ENCODE measurements around the gene SPTLC3.

DNA sequence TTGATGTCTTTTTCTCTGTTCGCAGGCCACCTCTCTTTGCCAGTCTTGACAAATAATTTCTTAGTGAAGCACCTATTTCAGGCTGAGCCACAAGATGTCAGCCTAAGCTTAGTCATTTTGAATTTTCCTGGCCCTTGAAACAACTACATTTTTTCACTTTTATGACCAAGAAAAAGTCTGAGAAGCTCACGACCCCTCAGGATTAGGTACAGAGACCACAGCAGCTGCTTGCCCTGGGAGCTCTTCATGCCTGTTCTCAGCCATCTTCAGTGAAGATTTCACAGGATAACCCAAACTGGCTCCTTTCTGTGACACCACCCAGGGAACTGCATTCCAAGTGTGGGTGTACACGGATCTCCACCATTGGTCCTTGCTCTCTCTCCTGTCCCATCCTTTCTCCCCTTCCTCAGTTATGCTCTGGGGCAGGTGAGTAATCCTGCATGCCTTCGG is 38.4 kb upstream of the SPTLC3 start:
- TF ChIP-seq, protein P1, sequence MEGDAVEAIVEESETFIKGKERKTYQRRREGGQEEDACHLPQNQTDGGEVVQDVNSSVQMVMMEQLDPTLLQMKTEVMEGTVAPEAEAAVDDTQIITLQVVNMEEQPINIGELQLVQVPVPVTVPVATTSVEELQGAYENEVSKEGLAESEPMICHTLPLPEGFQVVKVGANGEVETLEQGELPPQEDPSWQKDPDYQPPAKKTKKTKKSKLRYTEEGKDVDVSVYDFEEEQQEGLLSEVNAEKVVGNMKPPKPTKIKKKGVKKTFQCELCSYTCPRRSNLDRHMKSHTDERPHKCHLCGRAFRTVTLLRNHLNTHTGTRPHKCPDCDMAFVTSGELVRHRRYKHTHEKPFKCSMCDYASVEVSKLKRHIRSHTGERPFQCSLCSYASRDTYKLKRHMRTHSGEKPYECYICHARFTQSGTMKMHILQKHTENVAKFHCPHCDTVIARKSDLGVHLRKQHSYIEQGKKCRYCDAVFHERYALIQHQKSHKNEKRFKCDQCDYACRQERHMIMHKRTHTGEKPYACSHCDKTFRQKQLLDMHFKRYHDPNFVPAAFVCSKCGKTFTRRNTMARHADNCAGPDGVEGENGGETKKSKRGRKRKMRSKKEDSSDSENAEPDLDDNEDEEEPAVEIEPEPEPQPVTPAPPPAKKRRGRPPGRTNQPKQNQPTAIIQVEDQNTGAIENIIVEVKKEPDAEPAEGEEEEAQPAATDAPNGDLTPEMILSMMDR (conservative IDR thresholded peaks at IDR 0.05; ENCODE audit: low read depth in 2 of 2), result peak; percentile 74 to 78
- TF ChIP-seq, protein P2, sequence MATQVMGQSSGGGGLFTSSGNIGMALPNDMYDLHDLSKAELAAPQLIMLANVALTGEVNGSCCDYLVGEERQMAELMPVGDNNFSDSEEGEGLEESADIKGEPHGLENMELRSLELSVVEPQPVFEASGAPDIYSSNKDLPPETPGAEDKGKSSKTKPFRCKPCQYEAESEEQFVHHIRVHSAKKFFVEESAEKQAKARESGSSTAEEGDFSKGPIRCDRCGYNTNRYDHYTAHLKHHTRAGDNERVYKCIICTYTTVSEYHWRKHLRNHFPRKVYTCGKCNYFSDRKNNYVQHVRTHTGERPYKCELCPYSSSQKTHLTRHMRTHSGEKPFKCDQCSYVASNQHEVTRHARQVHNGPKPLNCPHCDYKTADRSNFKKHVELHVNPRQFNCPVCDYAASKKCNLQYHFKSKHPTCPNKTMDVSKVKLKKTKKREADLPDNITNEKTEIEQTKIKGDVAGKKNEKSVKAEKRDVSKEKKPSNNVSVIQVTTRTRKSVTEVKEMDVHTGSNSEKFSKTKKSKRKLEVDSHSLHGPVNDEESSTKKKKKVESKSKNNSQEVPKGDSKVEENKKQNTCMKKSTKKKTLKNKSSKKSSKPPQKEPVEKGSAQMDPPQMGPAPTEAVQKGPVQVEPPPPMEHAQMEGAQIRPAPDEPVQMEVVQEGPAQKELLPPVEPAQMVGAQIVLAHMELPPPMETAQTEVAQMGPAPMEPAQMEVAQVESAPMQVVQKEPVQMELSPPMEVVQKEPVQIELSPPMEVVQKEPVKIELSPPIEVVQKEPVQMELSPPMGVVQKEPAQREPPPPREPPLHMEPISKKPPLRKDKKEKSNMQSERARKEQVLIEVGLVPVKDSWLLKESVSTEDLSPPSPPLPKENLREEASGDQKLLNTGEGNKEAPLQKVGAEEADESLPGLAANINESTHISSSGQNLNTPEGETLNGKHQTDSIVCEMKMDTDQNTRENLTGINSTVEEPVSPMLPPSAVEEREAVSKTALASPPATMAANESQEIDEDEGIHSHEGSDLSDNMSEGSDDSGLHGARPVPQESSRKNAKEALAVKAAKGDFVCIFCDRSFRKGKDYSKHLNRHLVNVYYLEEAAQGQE (IDR thresholded peaks at IDR 0.05; ENCODE audit: unreplicated experiment), result no peak
- TF ChIP-seq POLR2AphosphoS5 (IDR thresholded peaks at IDR 0.05; ENCODE audit: low read depth), result no peak
- TF ChIP-seq EZH2phosphoT487 (IDR thresholded peaks at IDR 0.05; ENCODE audit: unreplicated experiment), result no peak
- no peak for TF ChIP-seq STAT1 (IDR thresholded peaks at IDR 0.05; ENCODE audit: unreplicated experiment)
- TF ChIP-seq EZH2 (IDR thresholded peaks at IDR 0.05; ENCODE audit: low read depth, unreplicated experiment), result no peak
- TF ChIP-seq ZNF331 (CRISPR knock-in tag; IDR thresholded peaks at IDR 0.05; ENCODE audit: low read depth), result no peak
